RWPE2 (cell line): ENCODE data around the gene ARL2BP.

Source experiments
- ATAC-seq: fragments of 200-7000 bp; cut with Tn5 transposase; 3 replicates; pipeline ENCODE4 v1.9.1; 2021; ENCODE audit warnings: low read depth
- DNase-seq: peaks from one replicate; pipeline ENCODE4 v3.0.0-alpha.2; 2020; ENCODE audit warnings: low spot score
- H3K27ac ChIP-seq: fragments of 450-650 bp; 2 replicates; pipeline ENCODE4 v1.5.1; 2017; ENCODE audit warnings: mild to moderate bottlenecking; ENCODE audit not compliant: poor library complexity, severe bottlenecking
- H3K27me3 ChIP-seq: fragments of 250-450 bp; sonication (Bioruptor Pico); 2 replicates; pipeline ENCODE4 v1.5.1; 2021; ENCODE audit warnings: mild to moderate bottlenecking, moderate library complexity; ENCODE audit not compliant: insufficient read depth, poor library complexity, severe bottlenecking
- H3K36me3 ChIP-seq: fragments of 250-450 bp; sonication (Bioruptor Pico); 2 replicates; pipeline ENCODE4 v1.5.1; 2020; ENCODE audit warnings: low read depth, mild to moderate bottlenecking, moderate library complexity
- H3K4me1 ChIP-seq: fragments of 250-450 bp; sonication (Bioruptor Pico); 2 replicates; pipeline ENCODE4 v1.5.1; 2021; ENCODE audit warnings: mild to moderate bottlenecking, moderate library complexity; ENCODE audit not compliant: insufficient read depth, poor library complexity, severe bottlenecking
- H3K4me3 ChIP-seq: fragments of 250-450 bp; sonication (Bioruptor Pico); 2 replicates; pipeline ENCODE4 v1.5.1; 2021; ENCODE audit warnings: mild to moderate bottlenecking, moderate library complexity; ENCODE audit not compliant: severe bottlenecking
- H3K9me3 ChIP-seq: fragments of 250-450 bp; sonication (Bioruptor Pico); 2 replicates; pipeline ENCODE4 v1.5.1; 2021; ENCODE audit warnings: mild to moderate bottlenecking, moderate library complexity; ENCODE audit not compliant: severe bottlenecking
- TF ChIP-seq, protein P1 (sequence below): fragments of 450-650 bp; IDR thresholded peaks from one replicate; pipeline ENCODE4 v1.5.1; 2017; ENCODE audit warnings: mild to moderate bottlenecking, moderate library complexity; ENCODE audit not compliant: poor library complexity, severe bottlenecking

ARL2BP gene

DNA sequence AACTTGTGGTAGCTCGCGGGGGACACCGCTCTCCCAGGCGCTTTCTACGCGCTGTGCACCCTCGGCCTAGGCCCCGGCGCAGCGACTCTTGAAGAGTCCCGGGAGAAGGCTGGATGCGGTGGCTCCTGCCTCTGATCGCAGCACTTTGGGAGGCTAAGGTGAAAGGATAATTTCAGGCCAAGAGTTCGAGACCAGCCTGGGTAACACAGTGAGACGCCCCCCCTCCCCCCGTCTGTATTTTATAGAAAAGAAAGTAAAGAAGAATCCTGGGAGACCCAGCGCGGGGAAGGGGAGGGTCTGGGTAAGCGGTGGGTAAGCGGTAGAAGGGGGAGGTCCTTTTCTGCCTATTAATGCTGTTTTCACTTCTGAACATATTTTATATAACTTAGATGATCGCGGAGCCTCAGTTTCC, 39.9 kb downstream of the ARL2BP start:
- Histone ChIP-seq H3K27ac (peak overlapping the region; percentile 35), H3K4me3 (peak overlapping the region; percentile 67), H3K9me3 (no peaks in the 10 kb centered on the region), H3K4me1 (peaks cover 16% of the 10 kb centered on the region), H3K36me3 (no peaks in the 10 kb centered on the region), H3K27me3 (no peaks in the 10 kb centered on the region)
- no peak for ATAC-seq
- TF ChIP-seq, protein P1, sequence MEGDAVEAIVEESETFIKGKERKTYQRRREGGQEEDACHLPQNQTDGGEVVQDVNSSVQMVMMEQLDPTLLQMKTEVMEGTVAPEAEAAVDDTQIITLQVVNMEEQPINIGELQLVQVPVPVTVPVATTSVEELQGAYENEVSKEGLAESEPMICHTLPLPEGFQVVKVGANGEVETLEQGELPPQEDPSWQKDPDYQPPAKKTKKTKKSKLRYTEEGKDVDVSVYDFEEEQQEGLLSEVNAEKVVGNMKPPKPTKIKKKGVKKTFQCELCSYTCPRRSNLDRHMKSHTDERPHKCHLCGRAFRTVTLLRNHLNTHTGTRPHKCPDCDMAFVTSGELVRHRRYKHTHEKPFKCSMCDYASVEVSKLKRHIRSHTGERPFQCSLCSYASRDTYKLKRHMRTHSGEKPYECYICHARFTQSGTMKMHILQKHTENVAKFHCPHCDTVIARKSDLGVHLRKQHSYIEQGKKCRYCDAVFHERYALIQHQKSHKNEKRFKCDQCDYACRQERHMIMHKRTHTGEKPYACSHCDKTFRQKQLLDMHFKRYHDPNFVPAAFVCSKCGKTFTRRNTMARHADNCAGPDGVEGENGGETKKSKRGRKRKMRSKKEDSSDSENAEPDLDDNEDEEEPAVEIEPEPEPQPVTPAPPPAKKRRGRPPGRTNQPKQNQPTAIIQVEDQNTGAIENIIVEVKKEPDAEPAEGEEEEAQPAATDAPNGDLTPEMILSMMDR = no peak
- DNase-seq = no peak

DNA sequence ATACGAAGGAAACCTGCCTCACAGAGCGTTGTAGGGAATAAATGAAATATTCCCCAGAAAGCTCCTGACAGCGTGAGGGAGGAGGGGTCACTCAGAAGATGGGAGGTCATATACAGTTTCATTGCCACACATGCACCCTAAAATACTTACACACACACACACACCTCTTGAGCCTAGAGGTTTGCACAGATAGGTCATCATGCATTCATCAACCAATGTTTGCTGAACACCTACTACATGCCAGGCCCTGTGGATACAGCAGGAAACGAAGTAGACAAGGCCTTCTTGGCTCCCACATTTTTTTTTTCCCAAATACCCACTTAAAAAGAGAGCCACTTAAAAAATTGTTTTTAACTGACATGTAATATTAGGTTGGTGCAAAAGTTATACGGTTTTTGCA, 40.3 kb downstream of the ARL2BP start:
- no peak for DNase-seq
- no peaks in the 10 kb centered on the region for H3K27me3 ChIP-seq
- H3K4me3 ChIP-seq = no peak overlapping the region
- H3K4me1 ChIP-seq = peaks cover 11% of the 10 kb centered on the region
- H3K9me3 ChIP-seq = no peaks in the 10 kb centered on the region
- TF ChIP-seq, protein P1 = no peak
- H3K27ac ChIP-seq = no peak overlapping the region
- H3K36me3 ChIP-seq = no peaks in the 10 kb centered on the region
- no peak for ATAC-seq

DNA sequence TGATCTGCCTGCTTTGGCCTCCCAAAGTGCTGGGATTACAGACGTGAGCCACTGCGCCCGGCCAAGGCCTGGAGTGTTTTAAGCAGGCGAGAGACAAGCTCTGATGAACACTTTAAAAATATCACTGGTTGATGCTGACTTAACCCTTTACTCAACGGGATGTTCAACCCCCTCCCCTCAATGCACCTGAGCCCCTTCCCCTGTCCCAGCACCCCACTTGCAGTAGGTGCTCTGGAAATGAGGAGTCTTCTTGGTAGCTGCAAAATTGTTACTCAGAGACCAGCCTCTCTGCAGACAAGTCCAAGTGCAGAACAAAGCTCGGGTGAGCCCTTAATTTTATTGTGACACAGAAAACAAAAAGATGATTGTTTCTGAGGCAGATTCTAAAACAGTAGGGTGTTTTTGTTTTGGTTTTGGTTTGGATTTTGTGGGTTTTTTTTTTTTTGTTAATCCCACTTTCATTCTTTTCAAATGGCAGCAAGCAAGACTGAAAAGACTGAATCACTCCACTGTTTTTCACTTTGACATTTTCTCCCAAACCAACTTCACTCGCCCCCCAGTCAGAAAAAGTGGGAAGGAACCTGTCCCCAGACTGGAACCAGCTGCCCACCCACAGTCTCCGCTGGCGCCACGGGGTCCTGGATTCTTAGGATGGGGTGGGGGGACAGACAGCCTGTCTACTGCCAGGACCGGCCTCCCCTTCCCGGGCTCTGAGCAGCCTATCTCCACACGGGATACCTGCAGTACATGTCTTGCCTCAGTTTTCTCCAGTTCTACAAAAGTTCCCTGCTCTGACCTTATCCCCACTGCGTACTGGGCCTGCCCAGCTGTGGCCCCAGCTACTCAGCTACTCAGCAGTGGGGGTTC, 44.6 kb downstream of the ARL2BP start:
- H3K9me3 ChIP-seq = no peaks in the 10 kb centered on the region
- H3K4me3 ChIP-seq = no peak overlapping the region
- DNase-seq (no peak), ATAC-seq (no peak)
- no peaks in the 10 kb centered on the region for H3K27me3 ChIP-seq
- no peak overlapping the region for H3K27ac ChIP-seq
- peaks cover 3% of the 10 kb centered on the region for H3K4me1 ChIP-seq
- no peaks in the 10 kb centered on the region for H3K36me3 ChIP-seq
- TF ChIP-seq, protein P1 = no peak

DNA sequence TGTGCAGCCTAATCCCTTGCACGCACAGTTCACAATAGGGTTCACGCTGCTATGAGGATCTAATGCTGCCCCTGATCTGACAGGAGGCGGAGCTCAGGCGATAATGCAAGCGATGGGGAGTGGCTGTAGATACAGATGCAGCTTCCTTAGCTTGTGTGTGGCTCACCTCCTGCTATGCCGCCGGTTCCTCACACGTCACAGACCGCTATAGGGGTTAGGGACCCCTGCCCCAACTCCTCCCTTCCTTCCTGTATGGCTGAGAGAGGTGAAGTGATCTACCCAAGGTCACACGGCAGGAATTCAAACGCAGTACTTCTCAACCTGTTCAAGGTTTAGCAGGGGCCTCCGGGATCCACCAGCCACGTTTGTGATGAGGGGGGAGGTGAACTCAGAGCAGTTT, 52.8 kb downstream of the ARL2BP start:
- no peaks in the 10 kb centered on the region for H3K36me3 ChIP-seq
- ATAC-seq (no peak), DNase-seq (no peak)
- TF ChIP-seq, protein P1 = no peak
- H3K4me3 ChIP-seq = no peak overlapping the region
- no peak overlapping the region for H3K27ac ChIP-seq
- no peaks in the 10 kb centered on the region for H3K9me3 ChIP-seq
- H3K27me3 ChIP-seq = no peaks in the 10 kb centered on the region
- peaks cover 4% of the 10 kb centered on the region for H3K4me1 ChIP-seq
